Measurements from ENCODE around the gene EGFR.

- no peak for TF ChIP-seq CTCF (conservative IDR thresholded peaks at IDR 0.05; ENCODE audit: low read length)
- no peak for TF ChIP-seq EZH2phosphoT487 (IDR thresholded peaks at IDR 0.05; ENCODE audit: borderline replicate concordance)
Measured at GRCh38 chr7:55060085-55060484, 41.3 kb downstream of the EGFR start.

All from Loucy (cell line).